ENCODE data around the gene AKAP17A. TPM values are rescaled to one million over a fixed set of nuclear protein-coding genes. Genes with fewer than 3 reads are reported as not detected.

AKAP17A gene
- total RNA-seq, 6 experiments from 2014 or later = 21.4 to 24.6 (median 23.6) TPM

DNA sequence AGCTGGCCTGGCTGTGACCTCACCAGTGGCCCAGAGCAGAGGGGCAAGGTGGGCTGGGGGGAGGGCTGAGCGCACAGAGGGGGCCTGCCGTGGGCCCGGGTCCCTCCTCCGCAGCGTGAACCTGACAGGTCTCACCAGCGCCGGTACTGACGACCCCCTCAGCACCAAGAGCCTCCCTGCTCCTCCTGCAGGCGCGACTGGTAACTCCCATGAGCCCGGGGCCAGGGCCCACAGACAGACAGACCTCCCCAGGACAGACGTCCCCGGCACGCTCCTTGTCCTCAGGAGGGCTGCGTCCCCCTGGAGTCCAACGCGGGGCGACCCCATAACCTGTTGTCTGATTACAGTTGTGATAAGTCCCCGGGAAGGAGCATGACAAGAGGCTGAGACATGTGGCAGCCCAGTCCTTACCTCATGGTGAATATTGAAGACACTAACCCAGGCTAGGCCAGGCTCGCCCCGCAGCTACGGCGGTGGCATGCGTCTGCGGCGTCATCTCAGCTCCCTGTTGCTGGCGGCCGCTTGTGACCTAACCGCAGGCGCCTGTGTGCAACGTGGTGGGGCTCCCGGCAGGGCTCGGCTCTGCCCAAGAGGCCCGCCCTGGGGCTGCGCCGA lies 8.5 kb downstream of the AKAP17A start:
- Mint-ChIP-seq H3K27me3 (ENCODE audit: insufficient read depth) (no peaks in the 10 kb centered on the region; the same call in 1 of the 2 replicates), H3K27ac (no peak overlapping the region), H3K4me1 (ENCODE audit: low read depth) (no peaks in the 10 kb centered on the region), H3K36me3 (ENCODE audit: low read depth) (peaks cover 32% of the 10 kb centered on the region), H3K9me3 (no peaks in the 10 kb centered on the region), H3K4me3 (no peak overlapping the region)
- TF ChIP-seq, protein P1, sequence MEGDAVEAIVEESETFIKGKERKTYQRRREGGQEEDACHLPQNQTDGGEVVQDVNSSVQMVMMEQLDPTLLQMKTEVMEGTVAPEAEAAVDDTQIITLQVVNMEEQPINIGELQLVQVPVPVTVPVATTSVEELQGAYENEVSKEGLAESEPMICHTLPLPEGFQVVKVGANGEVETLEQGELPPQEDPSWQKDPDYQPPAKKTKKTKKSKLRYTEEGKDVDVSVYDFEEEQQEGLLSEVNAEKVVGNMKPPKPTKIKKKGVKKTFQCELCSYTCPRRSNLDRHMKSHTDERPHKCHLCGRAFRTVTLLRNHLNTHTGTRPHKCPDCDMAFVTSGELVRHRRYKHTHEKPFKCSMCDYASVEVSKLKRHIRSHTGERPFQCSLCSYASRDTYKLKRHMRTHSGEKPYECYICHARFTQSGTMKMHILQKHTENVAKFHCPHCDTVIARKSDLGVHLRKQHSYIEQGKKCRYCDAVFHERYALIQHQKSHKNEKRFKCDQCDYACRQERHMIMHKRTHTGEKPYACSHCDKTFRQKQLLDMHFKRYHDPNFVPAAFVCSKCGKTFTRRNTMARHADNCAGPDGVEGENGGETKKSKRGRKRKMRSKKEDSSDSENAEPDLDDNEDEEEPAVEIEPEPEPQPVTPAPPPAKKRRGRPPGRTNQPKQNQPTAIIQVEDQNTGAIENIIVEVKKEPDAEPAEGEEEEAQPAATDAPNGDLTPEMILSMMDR (IDR thresholded peaks at IDR 0.05) = no peak
- no peak for DNase-seq

GRCh38 chrX:1600406-1601050 lies 9.1 kb downstream of the AKAP17A start:
- H3K27me3 Mint-ChIP-seq (ENCODE audit: insufficient read depth) = no peaks in the 10 kb centered on the region; the same call in 1 of the 2 replicates
- H3K4me3 Mint-ChIP-seq = no peak overlapping the region
- H3K27ac Mint-ChIP-seq = no peak overlapping the region
- H3K4me1 Mint-ChIP-seq (ENCODE audit: low read depth) = no peaks in the 10 kb centered on the region
- no peaks in the 10 kb centered on the region for H3K9me3 Mint-ChIP-seq
- no peak for DNase-seq
- TF ChIP-seq, protein P1 (IDR thresholded peaks at IDR 0.05) = no peak
- peaks cover 26% of the 10 kb centered on the region for H3K36me3 Mint-ChIP-seq (ENCODE audit: low read depth)

DNA sequence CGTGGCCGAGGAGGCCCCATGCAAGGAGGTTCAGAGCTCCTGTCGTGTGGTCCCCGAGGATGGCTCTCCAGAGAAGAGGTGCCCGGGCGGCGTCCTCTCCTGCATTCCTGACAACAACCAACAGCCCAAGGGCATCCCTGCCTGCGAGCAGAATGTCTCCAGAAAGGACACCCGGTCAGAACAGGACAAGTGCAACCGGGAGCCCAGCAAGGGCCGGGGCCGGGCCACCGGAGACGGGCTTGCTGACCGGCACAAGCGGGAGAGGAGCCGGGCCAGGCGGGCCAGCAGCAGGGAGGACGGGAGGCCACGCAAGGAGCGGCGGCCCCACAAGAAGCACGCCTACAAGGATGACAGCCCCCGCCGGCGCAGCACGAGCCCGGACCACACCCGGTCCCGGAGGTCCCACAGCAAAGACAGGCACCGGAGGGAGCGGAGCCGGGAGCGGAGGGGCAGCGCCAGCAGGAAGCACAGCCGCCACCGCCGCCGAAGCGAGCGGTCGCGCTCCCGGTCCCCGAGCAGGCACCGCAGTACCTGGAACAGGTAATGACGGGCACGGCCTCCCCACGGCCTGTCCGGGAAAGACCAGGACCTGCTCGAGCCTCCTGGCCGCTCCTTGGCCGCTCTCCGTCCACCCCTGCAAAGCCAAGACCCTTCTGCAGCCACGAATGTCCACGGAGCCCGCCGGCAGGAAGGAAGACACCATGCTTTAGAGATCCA lies 9.8 kb downstream of the AKAP17A start:
- no peaks in the 10 kb centered on the region for H3K4me1 Mint-ChIP-seq (ENCODE audit: low read depth)
- H3K9me3 Mint-ChIP-seq = no peaks in the 10 kb centered on the region
- no peak for DNase-seq
- no peaks in the 10 kb centered on the region; the same call in 1 of the 2 replicates for H3K27me3 Mint-ChIP-seq (ENCODE audit: insufficient read depth)
- peaks cover 24% of the 10 kb centered on the region for H3K36me3 Mint-ChIP-seq (ENCODE audit: low read depth)
- no peak overlapping the region for H3K27ac Mint-ChIP-seq
- TF ChIP-seq, protein P1 (IDR thresholded peaks at IDR 0.05) = no peak
- H3K4me3 Mint-ChIP-seq = no peak overlapping the region

DNA sequence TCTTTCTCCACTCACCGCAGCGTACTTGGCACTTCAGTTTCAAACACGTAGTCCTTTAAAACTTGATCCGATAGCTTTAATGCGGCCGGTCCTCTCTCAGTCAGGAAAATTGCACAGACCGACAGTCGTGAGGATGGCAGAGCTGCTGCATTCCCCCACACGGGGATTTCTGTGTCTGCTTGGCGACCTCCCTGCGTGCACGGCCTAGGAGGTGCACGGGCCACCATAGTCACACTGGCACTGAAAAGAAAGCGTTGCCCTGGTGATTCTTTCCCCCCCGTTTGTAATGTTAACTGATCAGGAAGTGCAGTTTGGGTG lies 10.3 kb downstream of the AKAP17A start:
- H3K27me3 Mint-ChIP-seq (ENCODE audit: insufficient read depth) = no peaks in the 10 kb centered on the region; the same call in 1 of the 2 replicates
- H3K9me3 Mint-ChIP-seq = no peaks in the 10 kb centered on the region
- no peaks in the 10 kb centered on the region for H3K4me1 Mint-ChIP-seq (ENCODE audit: low read depth)
- H3K36me3 Mint-ChIP-seq (ENCODE audit: low read depth) = peaks cover 24% of the 10 kb centered on the region
- no peak for DNase-seq
- no peak overlapping the region for H3K27ac Mint-ChIP-seq
- TF ChIP-seq, protein P1 (IDR thresholded peaks at IDR 0.05) = no peak
- no peak overlapping the region for H3K4me3 Mint-ChIP-seq

DNA sequence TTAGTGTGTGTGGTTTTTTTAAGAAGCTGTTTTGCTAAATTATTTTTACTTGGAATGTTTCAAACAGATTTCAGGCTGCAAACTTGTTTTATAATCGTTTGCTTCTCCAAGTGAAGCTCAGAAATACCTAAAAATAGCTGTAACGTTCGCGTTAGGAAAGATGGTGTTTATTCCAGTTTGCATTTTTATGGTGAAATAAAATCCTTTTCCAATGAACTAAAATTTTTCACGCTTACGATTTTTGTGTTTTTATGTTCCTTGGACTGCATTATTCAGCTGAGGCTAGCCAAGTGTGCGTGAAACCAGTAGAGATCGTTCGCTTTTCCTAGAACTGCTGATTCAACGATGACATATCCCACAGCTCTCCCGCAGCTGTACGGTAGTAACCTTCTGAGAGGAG lies 10.9 kb downstream of the AKAP17A start:
- TF ChIP-seq, protein P1 (IDR thresholded peaks at IDR 0.05) = no peak
- no peak for DNase-seq
- Mint-ChIP-seq H3K27ac (no peak overlapping the region), H3K4me3 (no peak overlapping the region), H3K9me3 (no peaks in the 10 kb centered on the region), H3K27me3 (ENCODE audit: insufficient read depth) (no peaks in the 10 kb centered on the region; the same call in 1 of the 2 replicates), H3K36me3 (ENCODE audit: low read depth) (peaks cover 24% of the 10 kb centered on the region), H3K4me1 (ENCODE audit: low read depth) (no peaks in the 10 kb centered on the region)

All from HFFc6 (cell line).